HEK293T (cell line): Measurements from ENCODE around the gene PRPF19.

Experiments
- CTCF ChIA-PET: fragments of 350-600 bp; formaldehyde crosslinking; extraction: SDS; loops from one replicate; lab custom pipeline; 2021; ENCODE audit warnings: antibody characterized with exemption, inconsistent platforms; lab: Yijun Ruan, JAX
- POLR2A ChIA-PET: fragments of 350-600 bp; formaldehyde crosslinking; extraction: SDS; loops from one replicate; lab custom pipeline; 2020; ENCODE audit warnings: antibody characterized with exemption, inconsistent platforms; lab: Yijun Ruan, JAX
- DNase-seq: peaks from one replicate; pipeline ENCODE4 v3.0.0; 2012; ENCODE audit warnings: mixed read lengths; ENCODE audit errors: extremely low spot score
- ARNT ChIP-seq: fragments of 450-650 bp; IDR thresholded peaks from 2 replicates; pipeline ENCODE4 v1.6.1; 2017; ENCODE audit warnings: mild to moderate bottlenecking
- BHLHE40 ChIP-seq: fragments of 450-650 bp; IDR thresholded peaks from 2 replicates; pipeline ENCODE4 v1.6.1; 2016; ENCODE audit warnings: mild to moderate bottlenecking, moderate library complexity, borderline replicate concordance
- CTBP1 ChIP-seq: fragments of 450-650 bp; IDR thresholded peaks from 2 replicates; pipeline ENCODE4 v1.6.1; 2016; ENCODE audit warnings: borderline replicate concordance
- ELF4 ChIP-seq: fragments of 450-650 bp; IDR thresholded peaks from 2 replicates; pipeline ENCODE4 v1.6.1; 2017; ENCODE audit warnings: antibody characterized with exemption
- FOXA1 ChIP-seq: fragments of 450-650 bp; IDR thresholded peaks from 2 replicates; pipeline ENCODE4 v1.6.1; 2016; ENCODE audit warnings: mild to moderate bottlenecking
- FOXK2 ChIP-seq: fragments of 450-650 bp; IDR thresholded peaks from 2 replicates; pipeline ENCODE4 v1.6.1; 2016; ENCODE audit warnings: mild to moderate bottlenecking
- FOXM1 ChIP-seq: fragments of 450-650 bp; IDR thresholded peaks from 2 replicates; pipeline ENCODE4 v1.6.1; 2017; ENCODE audit warnings: mild to moderate bottlenecking, borderline replicate concordance
- HDGF ChIP-seq: fragments of 450-650 bp; IDR thresholded peaks from 2 replicates; pipeline ENCODE4 v1.6.1; 2017; ENCODE audit warnings: antibody characterized with exemption, borderline replicate concordance
- L3MBTL2 ChIP-seq: fragments of 450-650 bp; conservative IDR thresholded peaks from 2 replicates; pipeline ENCODE4 v1.6.1; 2016; ENCODE audit warnings: mild to moderate bottlenecking
- LEF1 ChIP-seq: fragments of 450-650 bp; IDR thresholded peaks from 2 replicates; pipeline ENCODE4 v1.6.1; 2017; ENCODE audit warnings: mild to moderate bottlenecking, borderline replicate concordance
- NFRKB ChIP-seq: fragments of 450-650 bp; IDR thresholded peaks from 2 replicates; pipeline ENCODE4 v1.6.1; 2016; ENCODE audit warnings: mild to moderate bottlenecking, moderate library complexity
- SP1 ChIP-seq: fragments of 450-650 bp; IDR thresholded peaks from 2 replicates; pipeline ENCODE4 v1.6.1; 2017
- SUZ12 ChIP-seq: fragments of 450-650 bp; IDR thresholded peaks from 2 replicates; pipeline ENCODE4 v1.6.1; 2016; ENCODE audit warnings: mild to moderate bottlenecking
- TARDBP ChIP-seq: fragments of 450-650 bp; IDR thresholded peaks from 2 replicates; pipeline ENCODE4 v1.6.1; 2016
- ZNF384 ChIP-seq: fragments of 450-650 bp; IDR thresholded peaks from 2 replicates; pipeline ENCODE4 v1.6.1; 2016
- TF ChIP-seq, protein P1 (sequence below): fragments of 450-650 bp; IDR thresholded peaks from 2 replicates; pipeline ENCODE4 v1.6.1; 2016

Gene PRPF19

GRCh38 chr11:60921777-60922335, 15.5 kb upstream of the PRPF19 start:
- ChIA-PET POLR2A (interaction anchor here (1.0 kb wide), 1 partner anchor 16 kb away, joined by 4 read pairs; the partner anchor contains the start of gene PRPF19), CTCF (no interaction called here)
- no peak for TF ChIP-seq ARNT
- TF ChIP-seq TARDBP: no peak
- TF ChIP-seq SP1: no peak
- TF ChIP-seq NFRKB: no peak
- no peak for TF ChIP-seq SUZ12
- TF ChIP-seq, protein P1, sequence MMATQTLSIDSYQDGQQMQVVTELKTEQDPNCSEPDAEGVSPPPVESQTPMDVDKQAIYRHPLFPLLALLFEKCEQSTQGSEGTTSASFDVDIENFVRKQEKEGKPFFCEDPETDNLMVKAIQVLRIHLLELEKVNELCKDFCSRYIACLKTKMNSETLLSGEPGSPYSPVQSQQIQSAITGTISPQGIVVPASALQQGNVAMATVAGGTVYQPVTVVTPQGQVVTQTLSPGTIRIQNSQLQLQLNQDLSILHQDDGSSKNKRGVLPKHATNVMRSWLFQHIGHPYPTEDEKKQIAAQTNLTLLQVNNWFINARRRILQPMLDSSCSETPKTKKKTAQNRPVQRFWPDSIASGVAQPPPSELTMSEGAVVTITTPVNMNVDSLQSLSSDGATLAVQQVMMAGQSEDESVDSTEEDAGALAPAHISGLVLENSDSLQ: no peak
- TF ChIP-seq ELF4: no peak
- TF ChIP-seq L3MBTL2: no peak
- TF ChIP-seq FOXK2: no peak
- TF ChIP-seq ZNF384: no peak
- no peak for TF ChIP-seq FOXA1
- TF ChIP-seq CTBP1: no peak
- no peak for TF ChIP-seq FOXM1
- TF ChIP-seq BHLHE40: no peak
- TF ChIP-seq LEF1: no peak
- no peak for TF ChIP-seq HDGF
- no peak for DNase-seq

DNA sequence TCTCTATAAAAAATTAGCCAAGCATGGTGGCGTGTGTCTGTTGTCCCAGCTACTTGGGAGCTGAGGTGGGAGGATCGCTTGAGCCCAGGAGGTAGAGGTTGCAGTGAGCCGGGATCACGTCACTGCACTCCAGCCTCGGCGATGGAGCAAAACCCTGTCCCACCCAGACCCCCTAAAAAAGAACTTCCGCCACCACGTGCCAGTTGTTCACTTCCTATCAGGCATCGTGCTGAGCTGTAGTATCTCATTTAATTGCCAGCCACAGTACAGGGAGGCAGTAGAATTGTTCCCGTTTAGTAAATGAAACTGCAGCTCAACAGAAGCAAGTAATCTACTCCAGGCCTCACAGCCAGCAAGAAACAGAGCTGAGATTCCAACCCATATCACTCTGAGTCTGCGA, 14.9 kb upstream of the PRPF19 start:
- no peak for DNase-seq
- TF ChIP-seq SUZ12: no peak
- no peak for TF ChIP-seq CTBP1
- TF ChIP-seq ELF4: no peak
- no peak for TF ChIP-seq SP1
- TF ChIP-seq FOXA1: no peak
- no peak for TF ChIP-seq ARNT
- TF ChIP-seq, protein P1: no peak
- no peak for TF ChIP-seq FOXM1
- no peak for TF ChIP-seq L3MBTL2
- no peak for TF ChIP-seq BHLHE40
- TF ChIP-seq FOXK2: no peak
- no peak for TF ChIP-seq TARDBP
- ChIA-PET POLR2A (interaction anchor here (1.0 kb wide), 1 partner anchor 15 kb away, joined by 4 read pairs; the partner anchor contains the start of gene PRPF19), CTCF (no interaction called here)

- CTCF ChIA-PET: no interaction called here
- no peak for DNase-seq
- TF ChIP-seq ELF4 (no peak), ARNT (no peak), SP1 (no peak), ZNF384 (no peak), FOXA1 (no peak), SUZ12 (no peak), FOXM1 (no peak), LEF1 (no peak), CTBP1 (no peak)
- TF ChIP-seq, protein P1: no peak
These were observed 13.6 kb upstream of the PRPF19 start for GRCh38 chr11:60919956-60920355.

DNA sequence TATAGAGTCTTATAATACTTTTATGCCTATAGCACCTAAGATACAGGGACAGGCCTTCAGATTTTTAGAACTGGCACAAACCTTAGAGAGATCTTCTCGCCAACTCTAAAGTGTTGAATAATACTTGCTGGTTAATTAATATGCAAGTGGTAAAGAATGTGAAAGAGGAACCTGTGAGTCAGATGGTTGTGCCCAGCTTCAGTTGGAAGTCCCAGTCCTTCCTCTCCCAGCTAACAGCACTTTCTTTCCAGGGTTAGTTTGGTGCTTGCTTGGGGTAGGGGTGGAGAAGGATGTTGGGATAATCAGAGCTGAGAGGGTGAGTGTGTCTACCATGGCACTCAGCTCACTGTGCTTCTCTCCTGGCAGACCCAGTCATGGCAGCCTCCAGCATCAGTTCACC, 12.9 kb upstream of the PRPF19 start:
- CTCF ChIA-PET: no interaction called here
- DNase-seq: no peak
- TF ChIP-seq ZNF384 (no peak), SP1 (no peak), ARNT (no peak)
- POLR2A ChIA-PET: no interaction called here

More at GRCh38 chr11:60919956-60920355, 13.6 kb upstream of the PRPF19 start:
- POLR2A ChIA-PET: no interaction called here

DNA sequence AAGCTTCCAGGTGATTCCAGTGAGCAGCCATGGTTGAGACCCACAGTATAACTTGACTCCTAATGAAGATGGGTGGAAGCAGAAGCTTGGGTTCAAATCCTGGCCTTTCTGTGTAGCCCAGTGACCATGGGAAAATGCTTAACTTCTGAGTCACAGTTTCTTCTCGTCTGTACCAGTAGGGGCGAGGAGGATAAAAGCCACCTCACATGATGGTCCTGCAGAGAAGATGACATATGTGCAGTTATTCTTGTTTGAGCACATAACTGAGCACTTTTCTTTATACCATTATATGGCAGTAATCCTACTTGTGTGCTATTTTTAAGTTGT, 12.5 kb upstream of the PRPF19 start:
- CTCF ChIA-PET: no interaction called here
- POLR2A ChIA-PET: no interaction called here
- TF ChIP-seq, protein P1: no peak
- TF ChIP-seq L3MBTL2 (no peak), FOXM1 (no peak), SP1 (no peak), FOXK2 (no peak), NFRKB (no peak), TARDBP (no peak), CTBP1 (no peak), HDGF (no peak), ELF4 (no peak), FOXA1 (no peak), SUZ12 (no peak), ARNT (no peak), LEF1 (no peak), BHLHE40 (no peak)
- no peak for DNase-seq
